Glomerular endothelial cell (primary cell): ENCODE measurements around the gene PTPRCAP. TPM values are rescaled to one million over a fixed set of nuclear protein-coding genes. Genes with fewer than 3 reads are reported as not detected.

Experiments used
- DNase-seq: peaks from one replicate; pipeline ENCODE4 v3.0.0-alpha.2; 2011; ENCODE audit warnings: low read depth, low spot score; ENCODE audit errors: extremely low read depth
- total RNA-seq: library from RNA; depleted of rRNA; stranded (reverse); fragments of >200 nt; gene quantifications from 2 replicates; pipeline ENCODE4 v1.2.3, GENCODE V29; 2015

PTPRCAP gene
- total RNA-seq, 1 donor from 2014 or later: 2.2 TPM

DNA sequence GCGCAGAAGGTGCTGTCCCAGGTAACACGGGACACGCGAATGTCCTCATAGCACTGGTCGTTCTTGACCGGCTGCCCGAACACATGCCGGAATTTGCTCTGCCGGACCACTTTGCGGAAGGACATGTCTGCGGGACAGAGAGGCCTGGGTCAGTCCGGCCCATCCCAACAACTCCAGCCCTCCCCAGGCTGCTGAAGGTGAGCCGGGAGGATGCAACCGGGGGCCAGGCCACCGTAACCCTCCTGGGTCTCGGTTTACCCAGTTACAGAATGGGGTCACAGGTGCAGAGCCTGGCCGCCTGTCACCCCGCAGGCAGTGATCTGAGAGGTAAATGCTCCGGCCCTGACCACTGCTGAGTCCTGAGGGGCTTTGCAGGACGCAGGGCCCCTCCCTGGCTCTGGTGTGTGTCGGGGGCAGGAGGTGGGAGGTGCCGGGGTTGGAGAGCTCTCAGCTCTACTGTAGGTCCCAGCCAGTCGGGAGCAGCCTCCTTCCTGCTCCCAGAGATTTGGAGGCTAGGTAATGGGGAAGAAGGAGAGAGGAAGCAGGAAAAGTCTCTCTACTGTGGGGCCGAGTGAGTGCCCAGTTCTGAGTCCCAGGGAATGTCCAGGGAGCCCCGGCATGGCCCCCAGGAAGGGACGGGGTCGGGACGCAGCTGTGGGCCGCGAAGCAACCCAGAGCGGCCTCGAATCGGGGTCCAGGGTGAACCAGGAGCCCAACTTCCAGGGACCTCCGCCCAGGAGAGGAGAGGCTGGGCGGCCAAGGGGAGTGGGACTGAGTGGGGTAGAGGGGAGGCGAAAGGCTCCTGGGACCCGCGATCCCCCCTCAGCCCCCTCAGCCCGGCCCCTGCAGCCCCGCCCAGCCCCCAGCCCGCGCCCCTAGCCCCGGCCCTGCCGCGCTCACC is 5.3 kb upstream of the PTPRCAP start:
- no peak for DNase-seq

GRCh38 chr11:67441731-67442351 is 4.4 kb upstream of the PTPRCAP start:
- DNase-seq: no peak

GRCh38 chr11:67441098-67441563 is 3.6 kb upstream of the PTPRCAP start:
- no peak for DNase-seq

- no peak for DNase-seq
Measured at GRCh38 chr11:67440229-67441097, 3.0 kb upstream of the PTPRCAP start.

DNA sequence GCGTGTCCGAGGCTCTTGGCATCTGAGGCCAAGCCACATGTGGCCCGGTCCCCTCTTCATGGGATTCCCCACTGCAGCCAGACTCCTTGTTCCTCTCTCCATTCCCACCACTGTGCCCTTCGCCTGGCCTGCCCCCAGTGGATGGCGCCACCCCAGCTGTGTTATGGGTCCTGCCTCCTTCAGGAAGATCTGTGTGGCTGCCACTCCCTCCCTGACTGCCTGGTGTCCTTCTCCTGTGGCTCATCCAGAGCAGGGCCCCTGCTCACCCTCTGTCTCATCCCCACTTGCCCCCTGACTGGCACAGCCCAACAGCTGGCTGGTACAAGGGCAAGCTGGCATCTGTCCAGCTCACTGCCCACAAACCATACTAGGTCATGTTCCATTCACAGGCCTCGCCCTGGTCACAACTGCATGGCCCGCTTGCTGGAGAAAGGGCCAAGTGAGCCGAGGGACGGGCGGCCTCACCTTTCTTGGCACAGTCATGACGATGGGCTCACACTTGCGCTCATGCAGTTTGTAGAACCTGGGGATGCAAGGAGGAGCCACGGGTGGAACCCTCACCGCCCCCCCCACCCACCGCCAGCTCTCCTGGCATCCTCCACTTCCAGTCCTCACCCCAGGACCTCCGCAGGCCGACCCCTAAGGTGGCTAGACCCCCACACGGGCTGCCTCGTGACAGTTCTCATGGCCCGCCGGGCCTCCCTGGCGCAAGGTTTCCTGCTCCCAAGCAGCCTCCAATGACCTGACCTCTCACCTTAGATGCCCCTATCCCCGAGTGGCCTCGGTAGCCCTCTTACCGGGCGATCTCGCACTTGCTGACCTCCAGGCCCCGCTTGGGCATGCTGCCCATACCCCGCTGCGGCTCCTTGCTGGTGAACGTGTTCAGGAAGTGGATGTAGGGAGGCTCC is 2.1 kb upstream of the PTPRCAP start:
- no peak for DNase-seq

DNA sequence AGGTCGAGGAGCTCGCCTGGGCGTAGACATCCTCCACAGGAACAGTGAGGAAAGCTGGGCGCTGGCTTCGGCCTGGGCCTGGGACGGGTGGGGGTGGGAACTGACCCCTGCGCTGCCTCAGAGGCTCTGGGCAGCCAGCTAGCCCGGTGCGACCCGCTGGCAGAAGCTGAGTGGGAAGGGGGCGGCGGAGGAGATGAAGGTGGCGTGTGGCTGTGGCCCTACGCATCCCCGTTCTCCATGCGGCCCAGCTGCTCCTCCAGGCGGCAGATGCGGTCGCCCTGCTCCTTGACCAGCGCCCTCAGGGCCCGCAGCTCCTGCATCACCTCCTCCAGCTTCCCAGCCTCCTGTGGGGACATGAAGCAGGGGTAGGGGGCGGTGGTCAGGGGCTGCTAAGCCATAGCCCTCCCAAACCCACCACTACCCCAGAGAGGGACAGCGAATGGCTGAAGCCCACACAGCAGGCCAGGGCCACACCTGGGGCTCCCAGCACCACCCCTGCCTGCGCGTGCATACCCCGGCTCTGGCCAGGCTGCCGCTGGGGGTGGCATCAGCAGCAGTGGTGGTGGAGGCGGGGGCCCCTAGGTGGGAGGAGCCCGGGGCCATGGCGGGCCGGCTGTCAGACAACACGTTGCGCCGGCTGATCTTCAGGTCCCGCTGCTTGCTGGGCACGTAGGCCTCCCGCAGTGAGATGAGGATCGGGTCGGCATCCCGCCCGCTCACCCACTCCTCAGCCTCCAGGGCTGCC is 848 bp upstream of the PTPRCAP start:
- DNase-seq: no peak

DNA sequence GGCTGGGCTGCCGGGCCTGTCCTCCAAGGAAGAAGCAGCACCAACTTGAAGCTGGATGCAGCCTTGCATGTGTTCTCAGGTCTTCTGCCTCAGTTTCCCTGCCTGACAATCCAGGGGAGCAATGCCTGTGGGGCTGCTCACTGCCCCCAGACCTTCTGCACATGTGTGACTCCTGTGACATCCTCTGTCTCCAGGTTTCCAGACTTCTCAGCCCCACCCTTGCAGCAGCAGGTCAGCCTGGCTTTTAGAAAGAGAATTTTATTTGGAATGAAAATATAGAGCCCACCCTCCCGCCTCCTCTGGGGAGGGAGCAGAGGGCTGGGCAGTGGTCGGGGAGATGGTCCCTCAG is 301 bp upstream of the PTPRCAP start:
- DNase-seq: no peak

DNA sequence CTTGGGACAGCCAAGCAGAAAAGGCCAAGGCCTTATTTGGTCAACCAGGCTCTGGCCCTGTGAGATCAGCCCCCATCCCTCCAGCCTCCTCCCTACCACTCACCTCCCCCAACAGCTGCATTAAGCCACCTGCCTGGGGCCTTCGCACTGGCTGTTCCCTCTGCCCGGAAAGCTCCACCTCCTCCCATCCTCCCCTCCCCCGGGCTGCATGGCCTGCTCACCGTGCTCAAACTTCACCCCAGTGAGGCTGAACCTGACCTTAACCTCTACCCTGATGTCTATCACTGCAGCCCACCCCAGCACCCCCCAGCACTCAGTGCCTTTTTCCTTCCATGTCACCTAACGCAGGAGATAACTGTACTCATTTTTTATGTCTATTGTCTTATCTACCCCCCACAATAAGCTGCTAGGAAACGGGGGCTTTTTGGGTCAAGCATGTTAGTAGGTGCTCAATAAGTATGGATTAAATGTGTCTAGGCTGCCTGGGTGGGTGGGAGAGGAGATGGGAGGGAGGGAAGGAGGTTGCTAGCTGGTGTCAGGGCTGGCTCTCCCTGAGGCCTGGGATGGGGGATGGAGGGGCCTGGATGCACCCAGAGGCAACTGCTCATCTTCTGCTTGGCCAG is 912 bp downstream of the PTPRCAP start:
- DNase-seq: no peak

- no peak for DNase-seq
Measured at GRCh38 chr11:67435727-67436458, 1.6 kb downstream of the PTPRCAP start.

- DNase-seq: no peak
Measured at GRCh38 chr11:67435031-67435726, 2.3 kb downstream of the PTPRCAP start.

GRCh38 chr11:67434395-67434881 is 3.0 kb downstream of the PTPRCAP start:
- DNase-seq: no peak

DNA sequence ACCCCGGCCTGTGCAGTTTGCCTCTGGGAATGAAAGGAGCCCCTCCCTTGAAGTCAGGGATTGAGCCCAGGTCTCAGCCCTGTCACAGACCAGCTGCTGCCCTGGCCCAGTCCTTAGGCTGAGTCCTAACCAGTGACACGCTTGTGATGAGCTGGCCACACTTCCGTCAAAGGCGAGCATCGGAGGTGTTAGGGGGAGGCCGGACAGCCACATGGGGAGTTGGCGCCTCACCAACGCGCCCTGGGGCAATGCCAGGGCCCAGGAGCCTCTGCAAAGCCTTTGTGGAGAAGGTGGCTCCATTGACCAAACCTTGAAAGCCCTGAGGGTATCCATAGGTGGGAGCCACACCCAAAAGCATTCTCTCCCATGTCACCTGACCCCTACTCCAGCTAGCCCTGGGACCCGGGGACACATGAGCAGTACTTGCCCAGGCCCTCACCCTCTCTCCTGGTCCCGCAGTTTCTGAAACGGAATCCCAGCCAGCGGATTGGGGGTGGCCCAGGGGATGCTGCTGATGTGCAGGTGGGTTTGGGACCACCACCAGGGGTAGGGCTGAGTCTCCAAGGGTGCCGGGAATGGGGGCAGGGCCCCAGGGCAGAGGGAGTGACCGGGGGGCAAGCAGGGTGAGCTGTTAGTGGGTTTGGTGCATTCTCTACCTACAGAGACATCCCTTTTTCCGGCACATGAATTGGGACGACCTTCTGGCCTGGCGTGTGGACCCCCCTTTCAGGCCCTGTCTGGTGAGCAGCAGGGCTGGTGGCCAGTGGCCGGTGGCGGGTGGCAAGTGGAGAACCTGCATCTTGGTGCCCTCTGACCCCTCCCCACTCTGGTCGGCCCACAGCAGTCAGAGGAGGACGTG is 3.7 kb downstream of the PTPRCAP start:
- no peak for DNase-seq

- DNase-seq: no peak
Measured at GRCh38 chr11:67432655-67433349, 4.7 kb downstream of the PTPRCAP start.

DNA sequence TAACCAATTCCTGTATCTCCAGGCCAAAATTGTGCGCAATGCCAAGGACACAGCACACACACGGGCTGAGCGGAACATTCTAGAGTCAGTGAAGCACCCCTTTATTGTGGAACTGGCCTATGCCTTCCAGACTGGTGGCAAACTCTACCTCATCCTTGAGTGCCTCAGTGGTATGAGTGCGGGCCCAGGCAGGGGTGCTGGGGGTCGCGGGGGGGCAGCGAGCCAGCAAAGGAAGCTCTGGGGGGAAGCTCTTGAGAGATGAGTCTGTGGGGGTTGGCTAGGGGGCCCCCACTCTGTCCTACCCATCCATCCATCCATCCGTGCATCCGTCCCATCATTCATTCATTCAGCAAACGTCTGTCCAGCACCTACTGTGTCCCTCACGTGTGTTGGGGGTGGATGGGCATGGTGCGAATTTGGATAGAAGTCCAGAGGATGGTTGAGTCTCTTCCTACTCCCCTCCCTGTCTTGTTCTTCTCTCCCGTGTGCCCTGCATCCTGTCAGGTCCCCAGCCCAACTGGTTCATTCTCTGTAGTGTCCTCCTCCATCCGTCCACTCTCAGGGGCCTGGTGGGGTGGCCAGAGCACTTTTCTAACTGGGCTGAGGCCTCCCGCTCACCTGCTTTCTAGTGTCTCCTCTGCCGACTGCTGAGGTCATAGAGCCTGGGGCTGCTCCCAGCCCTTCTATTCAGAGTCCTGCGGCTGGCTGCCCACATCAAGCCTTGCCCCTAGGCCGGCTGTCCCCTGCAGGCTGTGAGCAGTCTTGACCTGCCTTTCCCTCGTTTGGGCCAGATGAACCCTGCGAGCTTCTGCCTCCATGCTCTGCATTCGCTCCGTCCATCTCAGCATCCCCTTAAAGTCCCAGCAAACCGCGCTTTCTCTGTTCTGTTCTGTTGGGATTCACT is 5.9 kb downstream of the PTPRCAP start:
- DNase-seq: no peak

GRCh38 chr11:67429722-67430121 is 7.8 kb downstream of the PTPRCAP start:
- DNase-seq: no peak
